ENCODE data around the gene PTPRR.

DNA sequence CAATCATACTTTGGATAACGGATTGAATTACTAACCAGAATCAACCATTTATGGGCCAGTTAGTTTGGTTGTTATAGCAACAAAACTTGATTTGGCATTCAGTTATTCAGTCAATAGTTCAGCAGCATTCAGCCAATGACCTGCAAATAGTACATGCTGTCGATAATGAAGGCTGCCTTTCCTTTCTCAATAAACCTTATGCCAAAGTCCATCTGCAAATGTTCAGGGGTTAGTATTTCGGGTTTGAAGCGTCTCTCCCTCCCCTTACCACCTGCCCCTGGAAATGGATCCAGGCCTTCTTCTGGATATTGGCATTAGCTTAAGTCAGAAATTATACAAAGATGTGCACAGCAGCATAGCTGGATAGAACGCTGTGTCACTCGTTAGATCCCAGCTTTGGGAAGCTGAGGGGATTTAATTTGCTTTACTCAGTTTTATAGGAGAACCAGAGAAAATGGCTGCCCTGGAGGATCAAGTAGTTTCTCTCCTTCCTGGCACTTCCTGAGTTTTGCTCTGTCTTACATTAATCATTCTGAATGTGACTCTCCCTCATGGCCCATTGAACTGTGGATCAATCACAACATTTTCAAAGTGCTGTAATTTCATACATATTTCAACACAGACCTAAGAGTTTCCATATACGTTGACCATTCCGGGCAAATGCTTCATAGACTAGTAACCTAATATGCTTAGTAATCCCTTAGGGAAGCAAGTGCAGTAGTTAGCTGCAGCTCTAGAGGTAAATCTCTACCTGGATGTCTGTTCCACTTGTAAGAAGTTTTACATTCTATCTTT lies 46.7 kb upstream of the PTPRR start:
- TF ChIP-seq CTCF (IDR thresholded peaks at IDR 0.05; ENCODE audit: low read depth, low read length) (no peak), POLR2A (IDR thresholded peaks at IDR 0.05; ENCODE audit: extremely low read depth, insufficient read length) (no peak)
